HT1080 (cell line): ENCODE results near the gene PCP4L1. TPM values are rescaled to one million over a fixed set of nuclear protein-coding genes. Genes with fewer than 3 reads are reported as not detected.
A peak's percentile ranks its signal among the peaks of the same experiment; 100 is the strongest.

Experiments used
- DNase-seq: peaks from one replicate; pipeline ENCODE4 v3.0.0-alpha.2; 2015; ENCODE audit warnings: low read depth
- total RNA-seq: library from RNA; depleted of rRNA; stranded (reverse); fragments of >200 nt; shearing (Covaris generic); gene quantifications from 2 replicates; pipeline ENCODE4 v1.2.3, GENCODE V29; 2014

Gene PCP4L1
- total RNA-seq, 1 experiment from 2014 or later, result 0.10 TPM

- DNase-seq, result no peak
Observed at GRCh38 chr1:161265305-161265704, 6.8 kb downstream of the PCP4L1 start.

GRCh38 chr1:161266202-161266601 is 7.7 kb downstream of the PCP4L1 start:
- DNase-seq, result peak; percentile 47

GRCh38 chr1:161266836-161267235 is 8.3 kb downstream of the PCP4L1 start:
- no peak for DNase-seq

GRCh38 chr1:161267321-161267720 is 8.8 kb downstream of the PCP4L1 start:
- DNase-seq, result no peak

DNA sequence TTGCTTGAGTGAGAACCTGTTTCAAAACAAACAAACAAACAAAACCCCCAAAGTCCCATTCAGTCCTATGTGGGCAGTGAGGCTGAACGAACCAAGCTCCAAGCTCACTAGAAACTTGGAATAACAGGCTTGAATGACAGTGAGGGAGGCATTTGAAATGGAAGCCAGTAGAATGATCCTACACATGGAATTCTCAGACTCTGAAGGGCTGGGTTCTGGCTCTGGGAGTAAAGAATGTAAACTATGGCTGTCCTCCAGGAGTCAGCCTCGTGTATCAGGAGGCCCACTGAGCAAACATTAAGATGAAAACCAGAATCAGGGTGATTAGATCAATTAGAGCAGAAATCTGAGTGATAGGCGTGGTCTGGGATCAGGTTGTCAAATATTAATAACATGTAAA is 14.9 kb downstream of the PCP4L1 start:
- no peak for DNase-seq

- no peak for DNase-seq
Observed at GRCh38 chr1:161274874-161275273, 16.3 kb downstream of the PCP4L1 start.

DNA sequence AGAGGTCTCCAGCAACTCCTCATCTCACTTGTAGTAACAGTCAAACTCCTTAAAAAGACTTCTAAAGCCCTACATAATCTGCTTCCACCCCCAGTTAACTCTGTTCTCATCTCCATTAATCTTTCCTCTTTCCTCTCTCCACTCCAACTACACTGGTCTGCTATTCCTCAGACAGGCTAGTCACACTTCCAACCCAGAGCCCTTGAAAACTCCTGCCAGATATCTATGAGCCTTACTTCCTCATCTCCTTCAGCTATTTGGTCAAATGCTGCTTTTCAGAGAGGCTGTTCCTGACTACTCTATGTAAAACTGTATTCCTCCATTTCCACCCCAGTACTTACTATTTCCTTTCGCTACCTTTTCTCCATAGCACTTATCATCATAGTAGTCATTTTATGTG is 24.4 kb downstream of the PCP4L1 start:
- DNase-seq, result no peak

DNA sequence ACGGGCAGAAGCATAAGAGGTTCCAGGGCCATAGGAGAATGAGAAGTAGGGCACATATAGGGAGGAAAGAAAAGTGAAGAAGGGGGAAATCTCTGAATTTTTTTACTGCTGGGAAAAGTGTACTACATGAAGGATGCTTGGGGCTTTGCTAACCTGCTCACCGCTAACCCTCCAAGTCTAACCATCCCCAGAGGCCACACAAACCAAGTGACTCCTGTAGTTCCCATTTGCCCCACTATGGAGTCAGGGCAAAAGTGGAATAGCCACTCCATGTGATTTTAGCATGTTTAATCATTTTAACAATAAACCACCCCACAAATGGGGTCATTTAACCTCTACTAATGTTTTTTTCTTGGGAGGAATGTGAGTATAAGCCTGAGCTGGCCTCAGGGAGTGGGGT is 26.6 kb downstream of the PCP4L1 start:
- no peak for DNase-seq

- no peak for DNase-seq
Observed at GRCh38 chr1:161285521-161285920, 27.0 kb downstream of the PCP4L1 start.

GRCh38 chr1:161287482-161288054 is 29.0 kb downstream of the PCP4L1 start:
- no peak for DNase-seq

GRCh38 chr1:161290779-161291178 is 32.2 kb downstream of the PCP4L1 start:
- DNase-seq, result no peak

GRCh38 chr1:161297415-161297814 is 38.9 kb downstream of the PCP4L1 start:
- DNase-seq, result no peak

- DNase-seq, result no peak
Observed at GRCh38 chr1:161298116-161298515, 39.6 kb downstream of the PCP4L1 start.

- no peak for DNase-seq
Observed at GRCh38 chr1:161299347-161299746, 40.8 kb downstream of the PCP4L1 start.

DNA sequence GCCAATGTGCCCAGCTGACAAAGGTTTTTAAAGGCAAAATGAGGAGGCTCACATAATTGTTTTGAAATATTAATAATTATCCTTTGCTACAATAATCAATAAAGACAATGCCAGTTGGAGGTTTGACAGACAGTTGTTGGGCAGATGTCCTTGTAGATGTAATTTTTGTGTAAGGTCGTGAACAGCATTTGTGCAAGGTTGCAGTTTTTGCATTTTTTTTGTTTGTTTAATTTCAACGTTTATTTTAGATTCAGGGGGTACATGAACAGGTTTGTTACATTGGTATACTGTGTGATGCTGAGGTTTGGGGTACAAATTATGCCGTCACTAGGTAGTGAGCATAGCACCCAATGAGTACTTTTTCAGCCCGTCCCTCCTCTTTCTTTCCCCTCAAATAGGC is 41.9 kb downstream of the PCP4L1 start:
- DNase-seq, result no peak

DNA sequence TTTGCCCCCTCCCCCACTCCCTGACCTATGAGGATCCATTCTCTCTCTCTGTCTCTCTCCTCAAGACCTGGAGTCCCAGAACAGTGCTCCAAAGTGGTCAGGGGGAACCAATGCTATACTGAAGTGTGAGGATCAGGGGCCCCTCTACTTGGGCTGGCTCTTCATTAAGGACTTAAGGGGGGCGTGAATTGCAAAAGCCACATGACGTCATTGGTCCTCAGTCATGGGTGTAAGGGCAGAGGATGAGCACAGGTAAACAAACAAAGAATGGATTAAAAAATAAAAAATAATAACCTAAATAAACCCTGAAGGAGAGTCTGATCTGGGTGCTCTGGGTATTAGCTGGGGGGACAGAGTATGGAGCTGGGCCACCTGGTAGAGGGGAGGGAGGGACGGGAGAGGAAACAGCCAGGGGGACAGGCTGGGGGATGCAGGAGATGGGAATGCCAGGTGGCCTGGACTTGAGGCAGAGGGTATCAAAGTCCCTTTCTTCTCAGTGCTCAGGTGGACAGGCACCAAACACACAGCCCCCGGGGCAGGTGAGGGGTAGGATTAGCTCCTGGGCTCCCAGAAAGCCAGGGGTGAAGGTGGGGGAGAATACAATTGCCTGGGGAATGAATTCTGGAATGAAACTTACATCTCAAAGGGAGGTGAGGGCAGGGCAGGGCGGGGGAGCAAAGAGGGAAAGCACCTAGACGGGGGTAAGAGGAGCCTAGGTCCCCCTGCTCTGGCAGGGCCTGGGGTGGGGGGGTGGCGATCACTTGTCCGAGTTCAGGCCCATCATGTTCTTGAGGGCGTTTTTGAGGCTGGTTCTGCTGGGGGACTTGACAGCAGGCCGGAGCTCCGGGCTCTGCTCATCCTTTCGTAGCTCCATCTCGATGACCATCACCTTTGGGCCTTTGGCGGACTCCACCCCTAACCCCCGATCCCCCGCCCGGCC is 46.7 kb downstream of the PCP4L1 start:
- DNase-seq, result no peak

- DNase-seq, result no peak
Observed at GRCh38 chr1:161305867-161306519, 47.4 kb downstream of the PCP4L1 start.

GRCh38 chr1:161307230-161307768 is 48.8 kb downstream of the PCP4L1 start:
- peak; percentile 47 for DNase-seq

GRCh38 chr1:161307892-161308638 is 49.5 kb downstream of the PCP4L1 start:
- DNase-seq, result no peak

- DNase-seq, result no peak
Observed at GRCh38 chr1:161309868-161310267, 51.3 kb downstream of the PCP4L1 start, which contains the start of gene MPZ. TSS of gene MPZ (minus strand) at chr1:161309968. CDS start at chr1:161309905, 63 bp downstream.

DNA sequence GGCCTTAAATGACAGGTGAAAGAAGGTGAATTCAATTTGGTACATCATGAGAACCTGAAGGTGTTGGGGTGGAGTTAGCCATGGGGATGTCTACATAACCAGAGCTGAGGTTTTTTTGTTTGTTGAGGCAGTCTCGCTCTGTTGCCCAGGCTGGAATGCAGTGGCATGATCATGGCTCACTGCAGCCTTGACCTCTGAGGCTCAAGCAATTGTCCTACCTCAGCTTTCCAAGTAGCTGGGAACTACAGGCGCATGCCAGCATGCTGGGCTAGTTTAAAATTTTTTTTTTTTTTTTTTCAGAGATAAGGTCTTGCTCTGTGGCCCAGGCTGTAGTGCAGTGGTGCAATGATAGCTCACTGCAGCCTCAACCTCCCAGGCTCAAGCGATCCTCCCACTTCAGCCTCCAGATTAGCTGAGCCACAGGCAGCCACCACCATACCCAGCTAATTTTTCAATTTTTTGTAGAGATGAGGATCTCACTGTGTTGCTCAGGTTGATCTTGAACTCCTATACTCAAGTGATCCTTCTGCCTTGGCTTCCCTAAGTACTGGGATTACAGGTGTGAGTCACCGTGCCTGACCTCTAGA is 53.1 kb downstream of the PCP4L1 start:
- DNase-seq, result no peak
